Trophoblast cell (in vitro differentiated cells and primary cell): Measurements from ENCODE around the gene IKZF2.

Experiments
- DNase-seq, 2 donors: peaks; one replicate each; pipeline ENCODE4 v3.0.0-alpha.2; 2016
- H2AFZ ChIP-seq: 2 replicates; pipeline ENCODE4 v1.6.1; 2013; ENCODE audit warnings: low read length, moderate library complexity, mild to moderate bottlenecking; ENCODE audit not compliant: insufficient read depth, poor library complexity
- H2AK5ac ChIP-seq: 2 replicates; pipeline ENCODE4 v1.6.1; 2013; ENCODE audit warnings: mild to moderate bottlenecking, low read length
- H2BK120ac ChIP-seq: 2 replicates; pipeline ENCODE4 v1.6.1; 2013; ENCODE audit warnings: low read length, mild to moderate bottlenecking, moderate library complexity; ENCODE audit not compliant: insufficient read depth, poor library complexity
- H2BK12ac ChIP-seq: 2 replicates; pipeline ENCODE4 v1.6.1; 2013; ENCODE audit warnings: mild to moderate bottlenecking, low read length, moderate library complexity
- H2BK5ac ChIP-seq: 2 replicates; pipeline ENCODE4 v1.6.1; 2013; ENCODE audit warnings: low read length, low read depth, moderate library complexity, mild to moderate bottlenecking; ENCODE audit not compliant: poor library complexity
- H3K14ac ChIP-seq: 2 replicates; pipeline ENCODE4 v1.6.1; 2013; ENCODE audit warnings: mild to moderate bottlenecking, low read length
- H3K18ac ChIP-seq: 2 replicates; pipeline ENCODE4 v1.6.1; 2013; ENCODE audit warnings: mild to moderate bottlenecking, low read length
- H3K23ac ChIP-seq: 2 replicates; pipeline ENCODE4 v1.6.1; 2013; ENCODE audit warnings: low read length
- H3K27ac ChIP-seq: 2 replicates; pipeline ENCODE4 v1.5.1; 2013; ENCODE audit warnings: low read depth, mild to moderate bottlenecking, inconsistent platforms, low read length, moderate library complexity
- H3K27me3 ChIP-seq: 2 replicates; pipeline ENCODE4 v1.6.1; 2013; ENCODE audit warnings: inconsistent platforms, mild to moderate bottlenecking, low read length, moderate library complexity; ENCODE audit not compliant: insufficient read depth
- H3K36me3 ChIP-seq, 2 experiments: 1 replicate in 1 of 2; 2 replicates in 1 of 2; pipeline ENCODE4 v1.6.1; 2013; ENCODE audit warnings: low read length in 2 of 2, mild to moderate bottlenecking in 2 of 2, moderate library complexity in 1 of 2; ENCODE audit not compliant: insufficient read depth in 2 of 2, control insufficient read depth in 1 of 2
- H3K4ac ChIP-seq: 2 replicates; pipeline ENCODE4 v1.6.1; 2013; ENCODE audit warnings: low read depth, mild to moderate bottlenecking, low read length, moderate library complexity
- H3K4me1 ChIP-seq, 2 experiments: 1 replicate in 1 of 2; 2 replicates in 1 of 2; pipeline ENCODE4 v1.6.1; 2013; ENCODE audit warnings: low read length in 2 of 2, mild to moderate bottlenecking in 2 of 2, moderate library complexity in 1 of 2; ENCODE audit not compliant: insufficient read depth in 2 of 2, control insufficient read depth in 1 of 2
- H3K4me2 ChIP-seq: 2 replicates; pipeline ENCODE4 v1.6.1; 2013; ENCODE audit warnings: inconsistent platforms, mild to moderate bottlenecking, low read length, moderate library complexity
- H3K4me3 ChIP-seq: 2 replicates; pipeline ENCODE4 v1.5.1; 2013; ENCODE audit warnings: mild to moderate bottlenecking, low read depth, low read length, inconsistent platforms
- H3K79me1 ChIP-seq: one replicate; pipeline ENCODE4 v1.6.1; 2013; ENCODE audit warnings: low read length
- H3K79me2 ChIP-seq: 2 replicates; pipeline ENCODE4 v1.6.1; 2013; ENCODE audit warnings: low read length, mild to moderate bottlenecking; ENCODE audit not compliant: control insufficient read depth, insufficient read depth, poor library complexity
- H3K9ac ChIP-seq: 2 replicates; pipeline ENCODE4 v1.6.1; 2013; ENCODE audit warnings: mild to moderate bottlenecking, low read length
- H3K9me3 ChIP-seq: 2 replicates; pipeline ENCODE4 v1.6.1; 2013; ENCODE audit warnings: low read depth, mild to moderate bottlenecking, control low read depth, inconsistent platforms, low read length; ENCODE audit not compliant: insufficient read depth
- H4K12ac ChIP-seq: 2 replicates; pipeline ENCODE4 v1.6.1; 2013; ENCODE audit warnings: low read depth, mild to moderate bottlenecking, low read length, moderate library complexity
- H4K8ac ChIP-seq: 2 replicates; pipeline ENCODE4 v1.6.1; 2013; ENCODE audit warnings: low read depth, mild to moderate bottlenecking, low read length, moderate library complexity
- H4K91ac ChIP-seq: one replicate; pipeline ENCODE4 v1.6.1; 2013; ENCODE audit warnings: low read depth, mild to moderate bottlenecking, low read length, moderate library complexity
- WGBS: extraction: QIAGEN DNeasy Blood & Tissue Kit; methylation state at CpG from one replicate; pipeline ENCODE4 v1.1.7; 2013; ENCODE audit warnings: missing lambda C conversion rate; ENCODE audit not compliant: insufficient read length, insufficient coverage; ENCODE audit errors: extremely low coverage; 5-methylcytosine and 5-hydroxymethylcytosine counted together

The IKZF2 gene

GRCh38 chr2:213167271-213167930, 16.0 kb upstream of the IKZF2 start:
- H3K18ac ChIP-seq: no peak overlapping the region
- no peak overlapping the region for H3K4me3 ChIP-seq
- H3K4me2 ChIP-seq: no peak overlapping the region
- H3K79me2 ChIP-seq: no peaks in the 10 kb centered on the region
- no peak overlapping the region for H2BK5ac ChIP-seq
- no peak overlapping the region for H2AK5ac ChIP-seq
- H3K4ac ChIP-seq: no peak overlapping the region
- no peak overlapping the region for H3K14ac ChIP-seq
- no peak overlapping the region for H3K9ac ChIP-seq
- no peak overlapping the region for H4K8ac ChIP-seq
- H3K79me1 ChIP-seq: no peaks in the 10 kb centered on the region
- no peak overlapping the region for H3K23ac ChIP-seq
- H4K91ac ChIP-seq: no peak overlapping the region
- no peak overlapping the region for H2BK120ac ChIP-seq
- H3K27ac ChIP-seq: no peak overlapping the region
- H2BK12ac ChIP-seq: no peak overlapping the region
- H4K12ac ChIP-seq: no peak overlapping the region
- no peak overlapping the region for H2AFZ ChIP-seq
- no peaks in the 10 kb centered on the region for H3K9me3 ChIP-seq
- H3K4me1 ChIP-seq: no peaks in the 10 kb centered on the region
- no CpG with 5 or more reads among the region's 2 CpGs for WGBS
- no peaks in the 10 kb centered on the region for H3K36me3 ChIP-seq
- no peaks in the 10 kb centered on the region for H3K27me3 ChIP-seq
- no peak for DNase-seq

GRCh38 chr2:213166109-213166508, 14.7 kb upstream of the IKZF2 start:
- Histone ChIP-seq H3K27me3 (no peaks in the 10 kb centered on the region), H2BK120ac (no peak overlapping the region), H4K8ac (no peak overlapping the region), H3K79me2 (no peaks in the 10 kb centered on the region), H3K23ac (no peak overlapping the region), H3K4me3 (no peak overlapping the region), H2BK12ac (no peak overlapping the region), H3K9me3 (no peaks in the 10 kb centered on the region), H4K12ac (no peak overlapping the region), H3K18ac (no peak overlapping the region), H4K91ac (no peak overlapping the region), H3K36me3 (no peaks in the 10 kb centered on the region), H3K14ac (no peak overlapping the region), H3K4me1 (no peaks in the 10 kb centered on the region), H2AFZ (no peak overlapping the region), H3K9ac (no peak overlapping the region), H3K27ac (no peak overlapping the region), H2BK5ac (no peak overlapping the region), H3K79me1 (no peaks in the 10 kb centered on the region), H3K4me2 (no peak overlapping the region), H3K4ac (no peak overlapping the region), H2AK5ac (no peak overlapping the region)
- DNase-seq: no peak

GRCh38 chr2:213164263-213164662, 12.9 kb upstream of the IKZF2 start:
- no peak overlapping the region for H3K23ac ChIP-seq
- no peaks in the 10 kb centered on the region for H3K36me3 ChIP-seq
- no peak overlapping the region for H4K91ac ChIP-seq
- no peak overlapping the region for H2BK120ac ChIP-seq
- no peak overlapping the region for H3K4me3 ChIP-seq
- H3K4me1 ChIP-seq: peaks cover 0 to 1% of the 10 kb centered on the region in 2 experiments
- H2AK5ac ChIP-seq: no peak overlapping the region
- no peak overlapping the region for H3K18ac ChIP-seq
- H3K14ac ChIP-seq: no peak overlapping the region
- no peaks in the 10 kb centered on the region for H3K79me2 ChIP-seq
- no peak overlapping the region for H4K8ac ChIP-seq
- no peak overlapping the region for H3K9ac ChIP-seq
- no peak overlapping the region for H3K27ac ChIP-seq
- H3K79me1 ChIP-seq: no peaks in the 10 kb centered on the region
- no peak overlapping the region for H3K4ac ChIP-seq
- no peak overlapping the region for H3K4me2 ChIP-seq
- no peak overlapping the region for H2AFZ ChIP-seq
- no peak for DNase-seq
- no peaks in the 10 kb centered on the region for H3K27me3 ChIP-seq
- H3K9me3 ChIP-seq: no peaks in the 10 kb centered on the region
- no peak overlapping the region for H2BK12ac ChIP-seq
- H4K12ac ChIP-seq: no peak overlapping the region
- no peak overlapping the region for H2BK5ac ChIP-seq

GRCh38 chr2:213162516-213163118, 11.2 kb upstream of the IKZF2 start:
- no CpG with 5 or more reads among the region's 3 CpGs for WGBS
- no peak overlapping the region for H4K12ac ChIP-seq
- no peak overlapping the region for H3K4me2 ChIP-seq
- no peak overlapping the region for H3K18ac ChIP-seq
- no peak overlapping the region for H4K91ac ChIP-seq
- no peaks in the 10 kb centered on the region for H3K9me3 ChIP-seq
- no peak overlapping the region for H3K4ac ChIP-seq
- no peaks in the 10 kb centered on the region for H3K36me3 ChIP-seq
- no peak overlapping the region for H2BK12ac ChIP-seq
- H2AFZ ChIP-seq: no peak overlapping the region
- peak in 1 of 2 donors; percentile 43 for DNase-seq
- no peaks in the 10 kb centered on the region for H3K79me2 ChIP-seq
- no peak overlapping the region for H2BK5ac ChIP-seq
- no peaks in the 10 kb centered on the region for H3K79me1 ChIP-seq
- no peak overlapping the region for H3K27ac ChIP-seq
- no peak overlapping the region for H2BK120ac ChIP-seq
- H3K23ac ChIP-seq: no peak overlapping the region
- H3K4me1 ChIP-seq: peaks cover 0 to 1% of the 10 kb centered on the region in 2 experiments
- H3K14ac ChIP-seq: no peak overlapping the region
- no peak overlapping the region for H4K8ac ChIP-seq
- no peaks in the 10 kb centered on the region for H3K27me3 ChIP-seq
- no peak overlapping the region for H3K9ac ChIP-seq
- H3K4me3 ChIP-seq: no peak overlapping the region
- H2AK5ac ChIP-seq: no peak overlapping the region
